DMS 273 (cell line): ENCODE results near the gene MEP1B.
"Not testable (repeated sequence)": the region's sequence is repeated elsewhere in the genome, so short reads cannot be mapped to it uniquely, and the experiment has no call there.

ENCODE experiments used
- DNase-seq: peaks from one replicate; lab custom pipeline; 2025; ENCODE audit not compliant: unreplicated experiment; lab: John Stamatoyannopoulos, UW

MEP1B gene

DNA sequence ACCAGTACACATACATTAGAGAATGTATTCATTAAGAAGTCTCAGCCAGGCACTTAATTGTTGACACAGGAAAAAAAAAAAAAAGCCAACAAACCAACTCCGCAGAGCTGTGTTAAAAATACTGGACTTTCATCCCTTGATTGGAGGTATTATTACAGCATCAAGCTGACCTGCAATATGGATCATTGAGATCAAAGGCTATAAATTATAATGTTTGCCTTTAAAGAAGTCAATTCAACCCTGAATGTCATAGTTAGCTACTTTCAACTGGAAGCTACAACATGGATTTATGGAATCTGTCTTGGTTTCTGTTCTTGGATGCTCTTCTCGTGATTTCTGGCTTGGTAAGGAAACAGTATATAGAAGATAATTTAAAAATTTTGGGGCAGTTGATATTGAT lies at the start of gene MEP1B:
Gene MEP1B (plus strand): TSS at position 250 of the 400 bp plus-strand sequence. CDS start 32 bp downstream, at position 282.
- no peak for DNase-seq

DNA sequence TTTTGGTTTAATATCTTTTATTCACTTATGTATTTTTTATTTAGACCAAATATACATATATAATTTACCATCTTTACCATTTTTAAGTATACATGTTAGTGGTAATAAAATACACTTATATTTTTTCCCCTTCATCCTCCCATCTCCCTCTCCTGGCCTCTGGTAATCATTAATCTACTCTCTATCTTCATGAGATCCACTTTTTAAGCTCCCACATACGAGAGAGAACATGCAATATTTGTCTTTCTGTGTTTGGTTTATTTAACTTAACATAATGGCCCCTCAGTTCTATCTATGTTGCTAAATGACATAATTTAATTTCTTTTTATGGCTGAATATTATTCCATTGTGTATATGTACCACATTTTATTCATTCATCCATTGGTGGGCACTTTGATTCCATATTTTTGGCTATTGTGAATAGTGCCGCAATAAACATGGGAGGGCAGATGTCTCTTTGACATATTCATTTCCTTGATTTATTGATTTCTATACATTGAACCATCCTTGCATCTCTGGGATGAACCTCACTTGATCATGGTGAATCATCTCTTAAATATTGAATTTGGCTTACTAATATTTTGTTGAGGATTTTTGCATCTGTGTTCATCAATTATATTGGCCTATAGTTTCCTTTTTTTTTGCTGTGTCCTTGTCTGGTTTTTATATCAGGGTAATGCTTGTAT lies 41.5 kb upstream of the MEP1B start:
- no peak for DNase-seq

DNA sequence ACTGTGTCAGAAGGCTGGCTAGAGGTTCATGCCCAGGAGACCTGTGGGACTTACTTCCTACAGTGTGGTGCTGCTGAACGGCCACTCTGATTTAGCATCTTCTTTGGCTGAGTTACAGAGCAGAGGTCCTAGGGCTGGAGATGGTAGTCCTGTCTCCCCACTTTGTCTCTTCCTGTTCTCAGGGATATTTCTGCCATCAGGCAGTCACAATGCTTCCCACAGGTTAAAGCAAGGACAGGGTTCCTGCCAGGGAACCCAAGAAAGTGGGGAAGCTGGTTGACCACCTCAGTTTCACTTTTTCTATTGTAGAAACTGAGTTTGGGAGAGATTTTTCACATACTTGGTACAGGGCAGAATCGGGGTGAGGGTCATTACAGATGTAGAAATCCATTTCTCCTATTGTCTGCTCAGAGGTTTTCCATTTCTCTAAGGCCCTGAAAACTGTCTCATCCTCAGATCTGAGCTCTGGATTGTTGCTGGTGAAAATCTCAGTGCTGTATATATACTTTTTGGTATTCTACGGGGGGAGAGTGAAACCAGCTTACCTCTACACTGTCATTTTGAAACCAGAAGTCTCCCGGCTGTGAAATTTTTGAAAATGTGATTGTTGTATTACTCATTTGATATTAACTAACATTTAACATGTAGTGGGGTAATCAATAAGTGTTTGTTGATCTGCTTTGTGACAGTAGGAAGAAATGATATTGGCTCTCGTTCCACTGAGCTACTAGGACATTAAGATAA lies 37.0 kb upstream of the MEP1B start:
- DNase-seq = no peak

DNA sequence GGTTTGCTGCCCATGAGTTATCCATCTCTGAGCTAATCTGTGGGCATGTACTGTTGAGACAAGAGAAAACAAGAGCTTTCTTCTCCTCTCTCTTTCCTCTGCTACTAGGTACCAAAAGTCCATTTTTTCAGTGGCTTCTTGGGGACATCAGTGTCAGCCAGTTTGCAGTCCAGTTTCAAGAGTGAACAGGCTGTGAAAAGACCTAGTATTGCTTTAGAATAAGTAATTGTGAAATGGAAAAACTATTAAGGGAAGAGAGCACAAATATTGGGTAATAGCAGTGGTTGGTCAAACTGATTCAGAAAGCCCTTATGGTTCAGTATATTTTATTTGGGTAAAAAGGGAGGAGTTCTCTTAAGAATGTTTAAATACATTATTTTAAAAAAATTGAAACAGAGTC lies 33.0 kb upstream of the MEP1B start:
- no peak for DNase-seq

DNA sequence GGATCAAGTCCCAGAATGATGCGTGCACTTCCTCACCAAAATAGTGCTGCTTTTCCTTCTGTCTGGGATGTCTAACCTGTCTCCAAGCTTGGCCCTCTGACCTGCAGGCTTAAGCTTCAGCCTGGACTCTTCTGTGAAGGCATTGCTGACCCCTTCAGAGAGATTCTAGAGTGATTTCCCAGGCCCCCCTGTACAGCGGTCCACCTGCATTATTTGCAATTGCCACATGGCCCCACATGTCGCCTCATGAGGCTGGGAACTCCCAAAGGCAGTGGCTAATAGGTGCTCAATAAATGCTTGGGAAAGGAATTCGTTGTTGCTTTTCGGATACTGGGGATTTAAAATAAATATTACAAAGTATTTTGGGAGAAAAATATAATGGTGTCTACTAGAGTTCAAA lies 32.3 kb upstream of the MEP1B start:
- no peak for DNase-seq

DNA sequence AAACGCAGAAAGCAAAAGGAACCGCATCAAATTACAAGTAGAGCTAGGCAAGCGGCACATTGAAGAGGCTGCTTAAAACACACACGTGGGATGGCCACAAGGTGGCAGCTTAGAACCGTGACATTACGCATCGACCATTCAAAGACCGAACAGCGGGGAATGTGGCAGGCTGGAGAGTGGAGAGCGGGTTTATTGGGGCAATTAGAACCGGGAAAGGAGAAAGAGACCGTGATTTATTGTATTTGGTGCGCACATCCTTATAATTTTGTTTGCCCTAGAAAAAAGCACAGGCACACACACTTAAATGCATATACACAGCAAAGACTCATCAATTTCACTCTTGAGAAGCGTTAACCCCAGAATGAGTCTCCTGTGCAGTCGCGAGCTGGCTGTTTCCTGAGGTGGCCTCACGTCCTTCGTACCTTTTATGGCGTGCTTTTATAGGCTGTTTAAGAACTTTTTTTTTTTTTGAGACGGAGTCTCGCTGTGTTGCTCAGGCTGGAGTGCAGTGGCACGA lies 31.7 kb upstream of the MEP1B start:
- peak; percentile 96 for DNase-seq

DNA sequence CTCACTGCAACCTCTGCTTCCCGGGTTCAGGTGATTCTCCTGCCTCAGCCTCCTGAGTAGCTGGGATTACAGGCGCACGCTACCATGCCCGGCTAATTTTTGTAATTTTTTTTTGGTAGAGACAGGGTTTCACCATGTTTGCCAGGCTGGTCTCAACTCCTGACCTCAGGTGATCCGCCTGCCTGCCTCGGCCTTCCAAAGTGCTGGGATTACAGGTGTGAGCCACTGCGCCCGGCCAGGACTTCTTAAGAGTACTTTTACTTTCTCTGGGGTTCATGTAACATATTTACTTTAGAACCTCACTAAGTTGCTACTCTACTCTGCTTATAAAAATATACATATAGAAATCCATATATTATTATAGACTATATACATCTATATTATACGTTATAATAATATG lies 31.2 kb upstream of the MEP1B start:
- DNase-seq = not testable (repeated sequence)

DNA sequence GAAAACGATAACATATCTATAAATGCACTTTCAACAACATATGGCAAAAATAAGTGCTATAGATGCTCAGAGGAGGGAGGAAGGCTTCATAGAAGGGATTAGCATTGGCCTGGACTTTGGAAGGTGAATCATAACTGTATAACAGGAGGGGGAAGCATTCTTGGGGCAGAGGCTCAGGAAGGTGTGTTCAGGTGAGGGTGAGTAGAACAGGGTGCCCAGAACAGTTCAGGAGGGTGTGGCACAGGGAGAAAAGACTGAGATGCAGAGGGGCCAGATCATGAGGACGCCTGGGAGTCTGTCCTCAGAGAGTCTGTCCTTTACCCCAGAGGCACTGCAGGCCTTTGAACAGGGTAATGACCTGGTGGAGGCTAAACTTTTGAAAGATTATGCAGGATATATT lies 29.3 kb upstream of the MEP1B start:
- no peak for DNase-seq

DNA sequence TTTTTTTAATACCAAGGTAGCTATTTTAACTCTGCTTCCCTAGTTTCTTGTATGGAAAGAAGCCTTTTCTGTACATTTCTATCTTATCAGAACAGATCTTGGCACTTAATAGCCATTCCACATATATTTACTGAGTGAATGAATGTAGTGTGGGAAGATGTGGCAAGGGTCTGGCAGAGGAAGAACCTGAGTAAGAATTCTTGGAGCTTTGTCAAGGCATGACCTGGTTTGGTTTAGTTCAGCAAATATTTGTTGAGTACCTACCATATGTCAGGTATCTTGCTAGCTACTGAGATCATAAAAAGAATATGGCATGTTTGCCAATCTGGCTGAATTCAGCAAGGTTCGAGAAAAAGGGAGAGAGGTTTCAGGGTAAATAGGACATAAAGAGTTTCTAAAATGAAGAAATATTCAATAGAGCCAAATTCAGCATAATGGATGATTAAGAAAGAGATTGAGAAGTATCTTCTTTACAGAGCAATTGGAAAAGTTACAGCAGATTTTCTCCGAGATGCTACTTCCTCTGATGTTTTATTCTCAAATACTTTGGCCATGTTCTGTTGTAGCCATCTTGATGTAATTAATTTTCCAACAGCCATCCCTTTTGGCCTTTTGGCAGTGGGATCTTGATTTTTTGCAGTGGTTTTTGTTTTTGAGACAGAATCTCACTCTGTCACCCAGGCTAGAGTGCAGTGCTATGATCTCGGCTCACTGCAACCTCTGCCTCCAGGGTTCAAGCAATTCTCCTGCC lies 21.7 kb upstream of the MEP1B start:
- peak; percentile 45 for DNase-seq

DNA sequence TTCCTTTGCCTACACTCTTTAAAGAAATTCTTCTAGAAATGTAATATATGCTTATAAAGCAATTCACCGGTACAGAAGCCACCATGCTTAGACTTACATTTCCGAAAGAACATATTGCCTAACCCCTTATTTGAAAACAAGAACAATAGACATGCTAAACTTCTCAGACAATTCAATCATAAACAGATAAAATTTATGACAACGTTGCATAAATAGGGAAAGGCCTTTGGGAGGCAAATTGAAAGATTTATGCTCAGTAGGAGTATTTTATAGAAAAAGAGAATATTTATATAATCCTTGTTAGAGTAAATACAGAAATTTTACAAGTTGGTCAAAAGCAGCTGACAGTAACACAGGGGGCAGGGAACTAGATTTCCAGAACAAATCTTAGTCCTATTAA lies 16.2 kb upstream of the MEP1B start:
- DNase-seq = no peak

DNA sequence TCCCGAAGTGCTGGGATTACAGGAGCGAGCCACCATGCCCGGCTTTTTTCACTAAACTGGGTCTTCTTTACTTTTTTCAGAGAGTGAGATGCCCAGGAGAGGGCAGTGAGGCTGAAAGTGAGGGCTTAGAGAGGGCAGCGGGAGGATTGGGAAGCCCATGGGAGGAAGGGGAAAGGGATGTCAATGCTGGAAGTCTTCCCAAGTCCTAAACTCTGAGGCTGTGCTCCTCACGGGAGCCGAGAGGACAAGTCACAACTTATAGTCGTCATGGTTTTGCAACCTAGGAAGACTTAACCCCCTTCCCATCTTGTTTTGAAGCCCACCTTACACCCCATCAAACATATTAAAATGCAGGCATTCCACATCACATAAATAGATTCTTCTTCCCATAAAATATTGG lies 15.1 kb upstream of the MEP1B start:
- peak; percentile 32 for DNase-seq

DNA sequence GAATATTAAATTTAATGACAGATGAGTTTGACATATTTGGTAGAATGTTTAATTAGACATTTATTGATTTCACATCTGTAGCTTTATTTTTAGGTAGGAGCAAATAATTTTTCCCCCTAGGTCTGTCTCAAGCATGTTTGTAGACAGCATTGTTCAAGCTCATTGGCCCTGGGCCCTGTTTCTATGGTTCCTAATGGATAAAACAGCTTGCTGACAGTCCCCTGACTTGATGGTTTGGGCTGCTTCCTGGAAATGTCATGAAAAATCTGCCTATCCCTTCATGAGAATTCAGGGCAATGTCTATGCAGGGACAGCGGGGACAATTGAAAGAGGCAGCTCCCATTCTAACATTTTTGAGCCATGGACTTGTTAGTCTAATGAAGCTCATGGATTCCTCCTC lies 14.6 kb upstream of the MEP1B start:
- peak; percentile 87 for DNase-seq

DNA sequence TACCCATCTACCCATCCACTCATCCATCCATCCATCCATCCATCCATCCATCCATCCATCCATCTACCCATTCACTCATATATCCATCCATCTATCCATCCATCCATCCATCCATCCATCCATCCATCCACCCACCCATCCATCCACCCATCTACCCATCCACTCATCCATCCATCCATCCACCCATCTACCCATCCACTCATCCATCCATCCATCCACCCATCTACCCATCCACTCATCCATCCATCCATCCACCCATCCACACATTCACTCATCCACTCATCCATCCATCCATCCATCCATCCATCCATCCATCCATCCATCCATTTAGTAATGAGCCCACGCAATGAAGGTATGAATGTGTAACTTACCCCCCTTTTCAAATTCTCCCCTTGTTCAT lies 13.1 kb upstream of the MEP1B start:
- DNase-seq = not testable (repeated sequence)

DNA sequence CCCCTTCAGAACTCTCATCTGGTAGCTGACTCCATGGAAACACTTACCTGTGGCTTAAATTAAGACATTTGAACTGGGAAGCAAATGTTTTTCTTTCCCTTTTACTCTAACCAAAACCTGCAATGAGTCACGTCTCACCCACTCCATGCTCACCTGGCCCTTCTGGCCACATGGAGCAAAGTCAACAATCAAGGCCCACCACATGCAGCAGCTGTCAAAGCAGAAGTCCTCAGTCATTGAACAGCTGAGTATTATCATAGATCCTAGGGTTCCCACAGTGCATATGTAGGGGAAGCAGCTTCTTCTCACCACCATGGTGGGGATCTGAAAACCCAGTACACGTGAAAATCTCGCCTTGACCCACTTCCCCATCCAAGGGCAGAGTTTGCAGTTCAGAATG lies 12.3 kb upstream of the MEP1B start:
- DNase-seq = peak; percentile 3

DNA sequence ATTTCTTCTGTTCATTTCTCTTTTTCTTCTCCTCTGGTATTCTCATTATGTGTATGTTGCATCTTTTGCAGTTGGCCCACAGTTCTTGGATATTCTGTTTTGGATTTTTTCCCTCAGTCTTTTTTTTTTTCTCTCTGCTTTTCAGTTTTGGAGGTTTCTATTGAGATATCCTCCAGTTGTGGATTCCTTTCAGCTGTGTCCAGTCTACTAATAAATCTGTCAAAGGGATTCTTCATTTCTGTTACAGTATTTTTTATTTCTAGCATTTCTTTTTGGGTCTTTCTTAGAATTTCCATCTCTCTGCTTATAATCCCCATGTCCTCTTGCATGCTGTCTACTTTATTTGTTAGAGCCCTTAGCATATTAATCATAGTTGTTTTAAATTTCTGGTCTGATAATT lies 6.3 kb upstream of the MEP1B start:
- no peak for DNase-seq

DNA sequence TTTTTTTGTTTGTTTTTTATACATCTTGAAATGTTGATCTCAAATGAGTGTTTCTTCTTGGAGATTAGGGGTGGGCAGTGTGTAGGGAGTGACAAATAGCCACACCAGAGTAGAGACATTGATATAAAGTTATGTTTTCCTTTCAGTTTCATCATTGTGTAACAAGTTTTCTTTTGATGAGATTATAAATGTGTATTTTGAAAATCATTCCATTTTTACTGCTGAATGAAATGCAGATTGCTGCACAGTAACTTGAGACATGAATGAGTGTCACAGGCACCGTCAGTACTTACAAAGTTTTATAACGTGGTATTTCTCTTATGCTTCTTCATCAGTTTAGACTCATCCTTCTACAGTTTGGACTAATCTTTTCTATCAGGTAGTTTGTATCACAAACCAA lies 370 bp downstream of the MEP1B start:
- DNase-seq = no peak

DNA sequence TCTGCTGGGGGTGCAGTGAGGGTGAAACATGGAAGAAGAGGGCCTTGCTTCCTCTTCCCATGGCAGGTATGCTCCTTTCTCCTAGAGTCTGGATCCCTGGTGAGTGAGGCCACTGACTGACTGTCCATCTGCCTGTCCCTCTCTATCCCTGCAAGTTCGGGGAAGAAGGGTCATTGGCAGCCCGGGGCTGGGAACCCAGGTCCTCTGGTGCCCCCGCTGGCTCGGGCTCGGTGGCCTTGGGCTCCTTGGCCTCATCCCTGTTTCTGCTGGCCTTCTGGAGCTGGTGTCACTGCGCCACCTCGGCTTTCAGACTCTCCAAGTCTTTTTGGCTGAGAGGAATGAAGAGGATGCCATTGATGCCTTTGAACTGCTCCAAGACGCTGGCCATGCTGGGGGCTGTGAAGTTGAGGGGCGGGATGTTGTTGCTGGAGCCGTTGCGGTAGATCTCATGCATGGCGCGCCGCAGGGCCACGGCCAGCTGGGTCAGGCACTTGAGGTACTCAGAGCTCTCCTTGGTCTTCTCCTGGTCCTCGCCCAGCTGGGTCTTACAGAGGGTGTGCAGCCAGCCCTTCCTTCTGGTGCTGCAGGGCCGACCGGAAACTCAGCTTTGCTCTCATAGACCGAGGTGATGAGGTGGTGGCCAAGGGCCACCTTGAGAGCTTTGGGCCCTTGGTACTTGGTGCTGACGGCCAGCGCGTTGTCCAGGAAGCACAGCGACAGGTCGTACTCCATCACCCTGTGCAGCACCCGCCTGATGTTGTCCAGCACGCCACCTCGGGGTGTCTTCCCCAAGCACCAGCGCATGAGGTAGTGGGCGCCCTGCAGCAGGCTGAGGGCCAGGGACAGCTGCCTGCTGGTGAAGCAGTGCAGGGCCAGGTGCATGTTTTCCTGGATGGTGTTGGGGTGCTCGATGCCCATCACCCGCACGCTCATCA lies 6.3 kb downstream of the MEP1B start:
- no peak for DNase-seq

DNA sequence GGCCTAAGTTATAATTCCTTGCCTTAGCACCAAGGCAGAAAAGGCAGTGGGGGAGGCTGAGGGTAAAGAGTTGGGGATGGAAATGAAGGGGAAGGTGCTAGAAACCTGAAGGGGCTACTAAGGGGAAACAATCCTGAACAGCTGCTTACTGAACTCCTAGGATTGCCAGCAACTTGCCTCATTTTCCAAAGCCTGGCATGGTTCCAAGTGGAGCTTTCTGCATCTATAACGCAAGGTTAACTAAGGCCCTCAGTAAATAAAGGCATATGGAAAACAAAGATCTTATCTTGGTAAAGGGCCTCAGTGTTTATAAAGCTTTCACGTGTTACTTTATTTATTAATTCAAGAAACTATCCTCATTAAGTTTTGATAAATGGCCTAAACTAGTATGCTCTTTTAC lies 10.9 kb downstream of the MEP1B start:
- DNase-seq = peak; percentile 98

DNA sequence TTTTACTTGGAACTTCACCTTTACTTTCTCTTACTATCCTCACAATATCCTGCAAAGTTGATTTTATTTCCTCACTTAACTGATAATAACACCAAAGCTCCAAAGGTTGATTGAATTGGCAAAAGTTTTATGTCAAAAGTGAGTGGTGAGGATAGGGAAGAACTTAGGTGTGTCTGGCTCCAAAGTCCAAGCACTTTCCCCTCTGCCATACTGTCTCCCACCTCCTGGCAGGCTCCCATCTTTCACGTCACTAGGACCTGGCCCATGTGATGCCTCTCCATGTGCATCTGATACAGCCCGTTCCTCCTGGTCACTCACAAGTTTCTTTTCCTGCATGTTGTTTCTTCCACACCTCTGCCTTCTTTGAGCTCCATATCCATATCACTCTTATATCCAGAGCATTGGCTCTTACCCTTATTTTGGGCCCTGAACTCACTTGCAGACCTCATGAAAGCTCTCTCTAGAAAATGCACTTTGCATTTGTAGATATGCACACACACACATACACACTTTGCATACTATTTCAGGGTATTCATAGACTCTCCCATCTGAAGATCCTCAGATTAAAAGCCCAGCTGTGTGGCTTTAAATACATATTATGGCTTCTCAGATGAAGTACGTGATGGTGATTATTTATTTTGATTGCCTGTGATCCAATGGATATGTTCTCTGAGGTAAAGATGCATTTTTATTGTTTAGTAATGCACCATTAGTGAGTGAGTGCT lies 12.3 kb downstream of the MEP1B start:
- DNase-seq = peak; percentile 60

DNA sequence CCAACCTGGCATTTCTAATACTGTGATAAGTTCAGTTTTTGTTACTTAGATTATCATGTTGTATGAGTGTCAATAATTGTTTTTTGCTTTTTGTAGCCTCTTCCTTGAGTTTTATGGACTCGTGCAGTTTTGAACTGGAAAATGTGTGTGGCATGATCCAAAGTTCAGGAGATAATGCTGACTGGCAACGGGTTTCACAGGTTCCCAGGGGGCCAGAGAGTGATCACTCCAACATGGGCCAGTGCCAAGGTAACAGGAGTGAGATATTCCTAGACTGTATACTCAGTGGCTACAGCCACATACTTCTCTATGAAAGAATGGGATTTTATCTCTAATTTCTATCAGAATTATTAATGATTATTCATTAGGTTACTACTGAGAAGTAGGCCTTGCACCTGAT lies 18.2 kb downstream of the MEP1B start:
- DNase-seq = peak; percentile 52
